Kasumi-1 (cell line): ENCODE results near the gene LPP.

ENCODE experiments used
- DNase-seq, 2 experiments: peaks; one replicate each; lab custom pipeline; 2025; lab: John Stamatoyannopoulos, UW

Gene LPP

GRCh38 chr3:188198001-188198400 is 44.0 kb downstream of the LPP start:
- no peak for DNase-seq

DNA sequence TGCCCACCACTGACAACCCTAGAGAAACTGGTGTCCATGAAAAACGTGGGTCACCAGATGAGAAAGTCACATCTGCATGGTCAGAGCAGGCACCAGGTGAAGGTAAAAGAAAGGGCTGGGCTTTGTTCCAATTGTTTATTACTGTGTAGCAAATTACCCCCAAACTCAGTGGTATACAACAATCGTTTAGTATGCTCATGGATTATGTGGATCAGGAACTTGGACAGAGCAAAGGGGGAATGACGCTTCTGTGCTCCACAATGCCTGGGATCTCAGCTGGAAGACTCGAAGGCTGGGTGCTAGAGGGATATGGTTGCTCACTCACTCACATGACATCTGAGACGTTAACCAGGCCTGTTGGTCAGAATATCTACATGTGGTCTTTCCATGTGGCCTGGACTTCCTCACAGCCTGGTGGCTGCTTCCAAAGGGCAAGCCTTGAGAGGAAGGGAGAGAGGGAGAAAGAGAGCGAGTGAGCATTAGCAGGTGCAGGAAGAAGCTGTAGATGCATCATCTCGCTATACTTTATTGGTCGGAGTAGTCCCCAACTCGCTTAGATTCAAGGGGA is 44.9 kb downstream of the LPP start:
- no peak for DNase-seq

- no peak for DNase-seq
Observed at GRCh38 chr3:188199386-188199785, 45.4 kb downstream of the LPP start.

DNA sequence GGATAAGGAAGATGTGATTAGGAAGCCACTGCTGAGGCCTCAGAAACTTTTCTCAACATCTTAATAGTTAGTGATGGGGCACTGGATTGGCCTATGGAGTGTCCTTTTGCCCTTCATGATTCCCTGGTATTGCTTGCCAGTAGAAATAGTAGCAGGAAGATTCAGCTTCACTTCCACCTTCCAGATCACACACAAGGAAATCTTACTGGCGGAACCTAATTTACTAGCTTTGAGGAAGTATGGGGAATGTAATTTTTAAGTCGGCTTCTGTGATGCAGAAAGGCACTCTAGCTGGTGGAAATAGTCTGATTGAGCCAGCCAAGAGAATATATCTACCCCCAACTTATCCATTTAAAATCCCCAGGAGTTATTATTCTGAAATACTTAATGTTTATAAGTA is 46.5 kb downstream of the LPP start:
- DNase-seq = no peak

DNA sequence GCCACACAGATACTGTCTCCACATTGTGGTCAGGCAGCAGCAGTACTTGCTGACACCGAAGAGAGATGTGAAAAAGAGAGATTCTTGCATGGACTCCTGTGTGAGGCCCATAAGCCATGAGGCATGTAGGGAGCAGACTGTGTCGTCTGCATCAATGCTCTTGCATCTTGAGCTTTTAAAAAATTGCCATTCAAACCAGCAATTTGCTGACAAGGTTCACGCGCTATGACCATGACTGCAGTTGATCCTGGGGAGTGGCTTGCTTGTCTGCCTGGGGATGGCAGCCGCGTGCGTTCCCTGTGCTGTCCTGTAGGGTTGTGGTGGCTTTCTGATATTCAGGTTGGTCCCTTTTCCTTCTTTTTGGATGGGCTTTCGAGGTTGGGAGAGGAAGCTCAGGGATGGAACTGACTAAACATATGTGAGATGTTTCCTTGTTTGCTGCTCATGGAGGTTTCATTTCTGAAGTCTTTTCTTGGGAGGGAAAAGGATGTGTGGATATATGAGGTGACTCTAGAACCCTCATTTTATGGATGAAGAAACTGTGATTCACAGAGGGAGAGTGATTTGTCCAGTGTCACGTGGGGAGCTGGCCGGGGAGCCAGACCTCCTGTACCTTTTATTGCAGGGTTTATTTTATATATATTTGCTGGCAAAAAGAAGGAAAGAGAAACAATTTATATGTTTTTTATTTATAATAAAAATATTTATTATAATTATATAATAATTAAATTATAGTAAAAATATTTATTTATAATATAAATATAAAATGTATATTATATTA is 48.6 kb downstream of the LPP start:
- DNase-seq = peak in 1 of 2 experiments; percentile 7

- no peak for DNase-seq
Observed at GRCh38 chr3:188204526-188204925, 50.6 kb downstream of the LPP start.

DNA sequence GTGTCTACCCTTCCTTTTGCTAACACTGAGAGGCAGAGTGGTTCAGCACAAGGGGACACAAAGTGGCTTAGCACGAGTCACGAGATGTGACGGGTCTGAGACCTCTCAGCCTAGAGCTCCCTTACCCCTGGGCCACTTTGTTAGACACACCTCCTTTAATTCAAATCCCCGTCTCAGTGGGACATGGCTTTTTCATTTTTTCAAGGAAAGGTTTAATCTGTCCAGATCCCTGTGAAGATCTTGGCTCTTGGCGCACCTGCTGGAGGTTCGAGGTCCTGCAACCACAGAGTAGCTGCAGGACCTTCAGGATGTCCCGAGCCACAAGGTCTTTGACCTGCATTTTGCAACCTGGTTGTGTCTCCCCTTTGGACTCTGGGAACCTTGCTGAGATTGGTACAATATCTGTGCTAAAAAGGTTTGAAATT is 52.0 kb downstream of the LPP start:
- DNase-seq = no peak

DNA sequence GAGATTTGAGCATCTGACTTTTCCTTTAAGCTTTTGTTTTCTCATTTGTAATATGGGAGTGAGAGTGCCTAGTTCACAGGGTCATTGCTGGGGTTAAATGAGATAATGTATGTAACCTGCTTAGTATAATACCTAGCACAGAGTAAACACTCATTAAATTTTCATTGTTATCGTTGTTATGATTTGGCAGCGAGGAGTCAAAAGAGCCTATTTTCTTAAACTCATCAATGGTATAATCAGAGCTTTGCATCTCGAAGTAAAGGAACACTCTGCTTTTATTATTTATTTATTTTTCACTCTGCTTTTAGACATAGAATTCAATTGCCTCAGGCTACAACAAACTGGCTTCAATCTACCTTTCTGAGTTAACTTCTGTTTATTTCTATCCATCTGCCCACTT is 52.8 kb downstream of the LPP start:
- DNase-seq = no peak

GRCh38 chr3:188207941-188208515 is 54.1 kb downstream of the LPP start:
- DNase-seq = no peak

DNA sequence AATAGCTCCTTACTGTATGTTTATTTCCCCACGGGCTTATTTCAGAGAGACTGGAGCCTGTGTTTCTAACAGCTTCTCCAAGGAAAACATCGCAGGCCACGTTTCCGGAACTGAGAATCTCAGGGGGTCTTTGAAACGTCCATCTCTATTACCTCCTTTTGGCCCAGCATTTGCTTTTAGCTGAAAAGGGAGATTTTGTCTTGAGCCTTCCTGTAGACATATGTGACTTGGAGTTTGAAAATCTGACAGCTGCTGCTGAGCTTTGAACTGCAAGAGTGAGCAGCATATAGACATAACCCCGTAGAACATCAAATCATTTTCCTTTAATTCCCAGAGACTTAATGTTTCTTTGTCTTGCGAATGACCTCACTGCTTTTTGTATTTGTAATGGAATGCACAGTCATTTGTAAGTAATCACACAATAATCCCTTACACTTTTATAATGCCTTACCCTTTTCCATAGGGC is 54.6 kb downstream of the LPP start:
- no peak for DNase-seq

DNA sequence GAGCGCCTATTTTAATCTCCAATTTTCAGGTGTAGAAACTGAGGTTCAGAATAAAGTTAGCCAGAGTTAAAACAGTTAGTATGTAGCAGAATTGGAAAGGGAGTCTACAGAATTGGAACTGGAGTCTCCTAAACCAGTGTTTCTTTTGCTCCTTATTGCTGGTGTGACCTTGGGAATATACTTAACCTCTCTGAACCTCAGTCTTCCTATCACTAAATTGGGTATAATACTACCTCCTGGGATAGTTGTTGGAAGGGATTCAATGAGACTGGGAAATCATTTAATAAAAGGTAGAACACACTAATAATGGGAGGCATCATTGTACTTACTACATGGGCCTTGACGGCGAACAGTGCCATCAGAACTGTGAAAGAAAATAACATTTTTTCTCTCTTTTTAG is 55.1 kb downstream of the LPP start:
- no peak for DNase-seq

GRCh38 chr3:188209740-188210139 is 55.8 kb downstream of the LPP start:
- DNase-seq = no peak

- no peak for DNase-seq
Observed at GRCh38 chr3:188211476-188211875, 57.5 kb downstream of the LPP start.

DNA sequence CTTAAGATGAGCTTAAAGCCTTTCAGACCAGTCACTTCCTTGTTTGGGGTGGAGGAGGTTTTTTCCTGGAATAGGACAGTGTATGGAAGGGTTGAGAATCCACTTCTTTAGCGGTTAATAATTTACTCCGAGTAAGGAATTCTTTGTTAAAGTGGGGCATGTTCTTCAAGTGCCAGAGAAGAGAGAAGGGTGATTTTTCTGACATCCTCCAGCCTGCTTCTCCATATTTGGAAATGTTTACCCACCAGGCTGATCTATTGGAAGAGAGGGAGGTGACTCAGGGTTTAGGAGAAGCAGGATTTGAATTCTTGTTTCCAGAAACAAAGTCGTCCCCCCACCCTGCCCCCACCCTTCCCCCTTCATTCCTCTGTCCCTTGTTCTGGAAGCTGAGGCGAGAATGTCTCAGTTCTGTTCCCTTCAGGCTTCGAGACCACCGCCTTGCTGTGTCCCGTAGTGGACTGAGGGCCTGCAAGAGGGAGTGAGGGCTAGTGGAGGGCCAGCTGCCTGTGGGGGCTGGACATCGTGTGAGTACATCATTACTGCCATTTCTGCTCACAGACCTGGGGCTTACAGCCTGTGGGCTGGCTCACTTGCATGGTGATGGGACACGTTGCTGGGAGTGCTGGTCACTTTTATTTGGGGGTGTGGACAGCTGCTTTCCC is 58.5 kb downstream of the LPP start:
- DNase-seq = no peak

DNA sequence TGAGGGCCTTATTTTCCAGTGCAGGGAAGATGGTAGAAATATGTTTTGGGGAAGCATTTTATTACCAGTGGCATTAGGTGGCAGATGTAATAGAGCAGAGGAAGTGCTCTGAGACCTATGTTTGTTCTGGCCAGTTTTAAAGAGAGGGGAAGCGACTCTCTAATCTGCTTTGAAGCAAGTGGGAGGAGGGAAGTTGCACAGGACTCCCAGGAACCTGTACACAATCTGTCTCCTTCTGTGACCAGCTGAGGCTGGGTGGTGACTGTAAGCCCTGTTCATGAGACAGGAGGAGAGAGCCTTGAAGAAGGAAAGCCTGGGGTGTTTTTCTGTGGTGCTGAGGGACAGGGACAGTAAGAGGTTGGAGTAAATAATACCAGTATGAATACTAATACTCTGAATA is 60.5 kb downstream of the LPP start:
- DNase-seq = peak; percentile 22 to 26

- DNase-seq = no peak
Observed at GRCh38 chr3:188215129-188215528, 61.2 kb downstream of the LPP start.

DNA sequence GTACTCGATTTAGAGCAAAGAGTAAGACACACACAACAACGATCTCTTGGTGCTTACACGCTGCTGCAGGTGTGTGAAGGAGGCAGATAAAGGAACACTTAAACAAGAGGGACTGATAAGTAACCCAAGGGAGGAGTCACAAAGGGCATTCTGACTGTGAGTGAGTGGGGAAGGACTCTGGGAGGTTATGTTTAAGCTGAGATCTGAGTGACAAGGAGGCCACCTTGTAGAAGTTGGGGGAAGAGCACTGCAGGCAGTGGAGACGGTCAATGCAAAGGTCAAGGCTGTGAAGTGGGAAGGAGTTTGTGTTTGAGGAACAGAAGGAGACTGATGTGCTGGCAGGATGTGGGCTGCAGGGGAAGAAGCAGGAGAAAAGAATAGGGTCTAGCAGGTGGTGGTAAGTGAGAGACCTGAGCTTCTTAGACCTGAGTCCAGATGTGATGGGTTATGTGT is 63.1 kb downstream of the LPP start:
- DNase-seq = no peak

DNA sequence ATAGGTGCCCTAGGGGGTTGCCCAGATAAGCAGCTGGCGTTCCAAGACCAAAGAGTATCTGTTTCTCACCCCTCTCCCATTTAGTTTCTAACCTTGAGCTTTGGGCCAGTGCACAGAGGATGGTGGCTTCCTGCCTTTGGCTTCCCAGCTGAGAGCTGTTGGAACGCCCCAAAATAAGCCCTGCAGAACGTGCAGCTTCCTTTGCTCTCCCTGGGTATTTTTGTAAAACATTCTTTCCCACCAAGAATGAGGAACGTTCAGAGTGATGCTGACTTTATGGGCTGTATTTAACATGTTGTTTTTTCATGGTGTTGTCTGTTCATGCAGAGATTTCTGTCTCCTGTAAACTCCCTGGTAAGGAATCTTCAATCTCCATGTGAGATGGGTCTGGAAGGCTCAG is 63.8 kb downstream of the LPP start:
- DNase-seq = no peak

DNA sequence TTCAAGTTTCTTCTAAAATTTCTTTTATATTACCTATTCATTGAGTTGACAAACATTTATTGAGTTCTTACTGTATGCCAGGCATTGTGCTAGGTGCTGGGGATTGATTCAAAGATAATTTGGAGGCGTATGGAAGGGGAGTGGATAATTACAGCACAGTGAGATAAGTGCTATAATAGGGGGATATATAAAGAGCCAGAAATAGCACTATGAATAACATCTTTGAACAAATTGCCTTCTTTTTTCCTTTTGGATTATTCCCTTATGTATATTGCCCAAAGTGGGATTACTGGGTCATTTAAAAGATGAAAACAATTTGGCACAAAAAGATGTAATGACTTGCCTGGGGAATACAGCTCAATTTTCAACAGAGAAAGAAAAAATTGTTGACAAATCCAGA is 64.6 kb downstream of the LPP start:
- no peak for DNase-seq

GRCh38 chr3:188219147-188219546 is 65.2 kb downstream of the LPP start:
- no peak for DNase-seq

DNA sequence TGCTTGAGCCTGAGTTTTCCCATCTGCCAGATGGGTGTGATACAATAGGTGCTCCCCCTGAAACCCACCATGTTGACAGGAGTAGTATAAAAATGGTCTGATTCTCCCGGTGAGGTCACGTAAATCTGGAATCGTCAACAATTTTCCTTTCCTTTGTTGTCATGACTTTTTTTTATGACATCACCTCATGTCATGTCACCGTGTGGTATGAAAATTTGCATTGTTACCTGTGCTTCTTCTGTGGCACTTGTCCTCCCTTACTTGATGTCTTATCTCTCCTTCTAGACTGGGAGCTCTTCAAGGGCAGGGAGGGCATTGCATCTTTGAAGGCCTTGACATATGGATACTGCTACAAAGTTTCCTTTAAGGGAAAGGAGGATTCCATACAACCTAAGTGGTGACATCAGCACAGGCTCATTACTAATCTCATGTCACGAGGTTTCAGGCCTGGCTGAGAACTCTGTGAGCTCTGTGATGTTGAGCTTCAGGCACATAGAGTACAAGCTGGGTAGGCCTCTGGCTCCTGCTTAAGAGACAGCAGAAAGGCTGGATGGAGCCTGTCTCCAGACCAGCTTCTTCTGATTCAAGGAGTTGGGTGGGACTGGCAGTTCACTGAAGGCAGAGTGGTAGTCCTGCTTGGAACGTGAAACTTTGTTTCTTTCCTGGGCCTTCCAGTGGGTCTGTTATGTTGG is 66.3 kb downstream of the LPP start:
- DNase-seq = no peak
